ENCODE measurements around the gene MPPED1.

Gene MPPED1

DNA sequence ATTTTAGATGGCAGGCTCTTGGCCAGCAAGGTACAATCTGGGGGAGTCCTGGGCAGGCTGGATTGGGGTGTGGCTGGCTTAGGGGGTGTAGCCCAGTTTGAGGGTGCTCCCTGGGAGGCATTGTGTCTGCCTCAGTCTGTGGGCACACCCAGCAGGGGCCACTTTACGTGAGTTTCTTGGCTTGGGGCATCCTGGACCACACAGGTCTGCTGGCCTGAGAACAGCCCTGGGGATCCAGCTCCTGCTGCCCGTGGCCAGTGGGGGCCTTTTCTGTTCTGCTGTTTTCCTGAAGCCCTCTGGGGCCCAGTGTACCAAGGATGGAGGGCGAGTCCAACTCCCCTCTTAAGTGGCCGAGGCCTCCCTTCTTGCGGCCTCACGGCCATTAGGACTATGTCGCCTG, 71.9 kb downstream of the MPPED1 start:
- H3K4me3 ChIP-seq (ENCODE audit: insufficient read depth, low read length, poor library complexity, severe bottlenecking), result no peak overlapping the region
- H3K36me3 ChIP-seq (ENCODE audit: low read length), result no peaks in the 10 kb centered on the region
- no peaks in the 10 kb centered on the region for H3K9me2 ChIP-seq (replicated peaks; ENCODE audit: insufficient read depth, low read length)
- no peak overlapping the region for H3K27ac ChIP-seq (ENCODE audit: low read depth, low read length)
- no peaks in the 10 kb centered on the region for H3K9me3 ChIP-seq (ENCODE audit: insufficient read depth, low read length)
- H3K9ac ChIP-seq (ENCODE audit: low read length), result no peak overlapping the region
- H4K20me1 ChIP-seq (ENCODE audit: low read depth, low read length), result no peaks in the 10 kb centered on the region
- H3K27me3 ChIP-seq (ENCODE audit: low read length), result no peaks in the 10 kb centered on the region
- TF ChIP-seq, protein P1, sequence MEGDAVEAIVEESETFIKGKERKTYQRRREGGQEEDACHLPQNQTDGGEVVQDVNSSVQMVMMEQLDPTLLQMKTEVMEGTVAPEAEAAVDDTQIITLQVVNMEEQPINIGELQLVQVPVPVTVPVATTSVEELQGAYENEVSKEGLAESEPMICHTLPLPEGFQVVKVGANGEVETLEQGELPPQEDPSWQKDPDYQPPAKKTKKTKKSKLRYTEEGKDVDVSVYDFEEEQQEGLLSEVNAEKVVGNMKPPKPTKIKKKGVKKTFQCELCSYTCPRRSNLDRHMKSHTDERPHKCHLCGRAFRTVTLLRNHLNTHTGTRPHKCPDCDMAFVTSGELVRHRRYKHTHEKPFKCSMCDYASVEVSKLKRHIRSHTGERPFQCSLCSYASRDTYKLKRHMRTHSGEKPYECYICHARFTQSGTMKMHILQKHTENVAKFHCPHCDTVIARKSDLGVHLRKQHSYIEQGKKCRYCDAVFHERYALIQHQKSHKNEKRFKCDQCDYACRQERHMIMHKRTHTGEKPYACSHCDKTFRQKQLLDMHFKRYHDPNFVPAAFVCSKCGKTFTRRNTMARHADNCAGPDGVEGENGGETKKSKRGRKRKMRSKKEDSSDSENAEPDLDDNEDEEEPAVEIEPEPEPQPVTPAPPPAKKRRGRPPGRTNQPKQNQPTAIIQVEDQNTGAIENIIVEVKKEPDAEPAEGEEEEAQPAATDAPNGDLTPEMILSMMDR (IDR thresholded peaks at IDR 0.05; ENCODE audit: insufficient read depth, low read length, poor library complexity, severe bottlenecking), result no peak
- no peak for TF ChIP-seq EZH2phosphoT487 (conservative IDR thresholded peaks at IDR 0.05; ENCODE audit: low read length)
- no peaks in the 10 kb centered on the region for H3F3A ChIP-seq (ENCODE audit: insufficient read depth)
- no peak overlapping the region for H3K4me2 ChIP-seq (ENCODE audit: low read depth, low read length, poor library complexity, severe bottlenecking)
- no peak overlapping the region for H2AFZ ChIP-seq (ENCODE audit: low read depth, low read length, severe bottlenecking)
- H3K79me2 ChIP-seq (ENCODE audit: insufficient read depth, low read length), result no peaks in the 10 kb centered on the region

DNA sequence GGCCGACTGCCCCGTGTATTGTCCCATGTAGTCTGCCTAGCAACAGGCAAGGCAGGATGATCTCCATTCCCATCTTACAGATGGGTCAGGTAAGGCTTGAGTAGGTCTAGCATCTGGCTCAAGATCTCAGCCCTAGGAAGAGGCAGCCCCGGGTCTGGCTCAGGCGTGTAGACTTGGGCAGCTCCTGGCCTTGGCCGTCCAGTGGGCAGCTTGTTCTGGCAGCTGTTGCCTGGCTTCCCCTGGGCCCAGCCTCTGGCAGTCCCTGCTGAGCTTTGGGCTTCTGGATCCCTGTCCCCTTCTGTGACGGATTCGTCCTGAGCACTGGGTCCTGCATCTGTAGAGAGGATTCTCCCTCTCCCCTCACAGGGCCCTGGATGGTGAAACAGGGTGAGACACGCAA, 72.4 kb downstream of the MPPED1 start:
- Histone ChIP-seq H3K9me2 (replicated peaks; ENCODE audit: insufficient read depth, low read length) (no peaks in the 10 kb centered on the region), H4K20me1 (ENCODE audit: low read depth, low read length) (no peaks in the 10 kb centered on the region), H3K27me3 (ENCODE audit: low read length) (no peaks in the 10 kb centered on the region), H3K4me3 (ENCODE audit: insufficient read depth, low read length, poor library complexity, severe bottlenecking) (no peak overlapping the region), H3K79me2 (ENCODE audit: insufficient read depth, low read length) (no peaks in the 10 kb centered on the region), H3K9ac (ENCODE audit: low read length) (no peak overlapping the region), H3K36me3 (ENCODE audit: low read length) (no peaks in the 10 kb centered on the region), H3K4me2 (ENCODE audit: low read depth, low read length, poor library complexity, severe bottlenecking) (no peak overlapping the region), H2AFZ (ENCODE audit: low read depth, low read length, severe bottlenecking) (no peak overlapping the region), H3K27ac (ENCODE audit: low read depth, low read length) (no peak overlapping the region), H3K9me3 (ENCODE audit: insufficient read depth, low read length) (no peaks in the 10 kb centered on the region), H3F3A (ENCODE audit: insufficient read depth) (no peaks in the 10 kb centered on the region)
- no peak for TF ChIP-seq EZH2phosphoT487 (conservative IDR thresholded peaks at IDR 0.05; ENCODE audit: low read length)
- TF ChIP-seq, protein P1 (IDR thresholded peaks at IDR 0.05; ENCODE audit: insufficient read depth, low read length, poor library complexity, severe bottlenecking), result no peak

- Histone ChIP-seq H3K9me2 (replicated peaks; ENCODE audit: insufficient read depth, low read length) (no peaks in the 10 kb centered on the region), H3F3A (ENCODE audit: insufficient read depth) (no peaks in the 10 kb centered on the region), H3K4me3 (ENCODE audit: insufficient read depth, low read length, poor library complexity, severe bottlenecking) (no peak overlapping the region), H3K36me3 (ENCODE audit: low read length) (no peaks in the 10 kb centered on the region), H3K4me2 (ENCODE audit: low read depth, low read length, poor library complexity, severe bottlenecking) (no peak overlapping the region), H3K27me3 (ENCODE audit: low read length) (no peaks in the 10 kb centered on the region), H3K9ac (ENCODE audit: low read length) (no peak overlapping the region), H2AFZ (ENCODE audit: low read depth, low read length, severe bottlenecking) (no peak overlapping the region), H3K27ac (ENCODE audit: low read depth, low read length) (no peak overlapping the region), H3K9me3 (ENCODE audit: insufficient read depth, low read length) (no peaks in the 10 kb centered on the region), H3K79me2 (ENCODE audit: insufficient read depth, low read length) (no peaks in the 10 kb centered on the region), H4K20me1 (ENCODE audit: low read depth, low read length) (no peaks in the 10 kb centered on the region)
- no peak for TF ChIP-seq EZH2phosphoT487 (conservative IDR thresholded peaks at IDR 0.05; ENCODE audit: low read length)
- TF ChIP-seq, protein P1 (IDR thresholded peaks at IDR 0.05; ENCODE audit: insufficient read depth, low read length, poor library complexity, severe bottlenecking), result no peak
These were observed 73.8 kb downstream of the MPPED1 start for GRCh38 chr22:43485502-43486089.

All from SU-DHL-6 (cell line).